ENCODE results near the gene LY9.

The LY9 gene

GRCh38 chr1:160795951-160796383 lies at the start of gene LY9:
Gene LY9, plus strand, starts transcription at chr1:160796174. Its CDS starts 14 bp downstream, at chr1:160796188.
- no peak for DNase-seq

GRCh38 chr1:160746836-160747500 lies 49.0 kb upstream of the LY9 start:
- DNase-seq, result no peak

- DNase-seq, result no peak
Measured at GRCh38 chr1:160747717-160748116, 48.3 kb upstream of the LY9 start.

GRCh38 chr1:160748181-160748877 lies 47.6 kb upstream of the LY9 start:
- DNase-seq, result no peak

GRCh38 chr1:160748878-160749269 lies 47.1 kb upstream of the LY9 start:
- DNase-seq, result no peak

GRCh38 chr1:160750608-160751007 lies 45.4 kb upstream of the LY9 start:
- no peak for DNase-seq

GRCh38 chr1:160752406-160752805 lies 43.6 kb upstream of the LY9 start:
- no peak for DNase-seq

- DNase-seq, result no peak
Measured at GRCh38 chr1:160752924-160753323, 43.0 kb upstream of the LY9 start.

GRCh38 chr1:160753594-160753993 lies 42.4 kb upstream of the LY9 start:
- no peak for DNase-seq

- no peak for DNase-seq
Measured at GRCh38 chr1:160755461-160755860, 40.5 kb upstream of the LY9 start.

- DNase-seq, result no peak
Measured at GRCh38 chr1:160755911-160756848, 39.8 kb upstream of the LY9 start.

- DNase-seq, result no peak
Measured at GRCh38 chr1:160756849-160757201, 39.1 kb upstream of the LY9 start.

GRCh38 chr1:160758521-160758920 lies 37.5 kb upstream of the LY9 start:
- no peak for DNase-seq

GRCh38 chr1:160759740-160760139 lies 36.2 kb upstream of the LY9 start:
- DNase-seq, result no peak

GRCh38 chr1:160761046-160761445 lies 34.9 kb upstream of the LY9 start:
- no peak for DNase-seq

- no peak for DNase-seq
Measured at GRCh38 chr1:160761886-160762285, 34.1 kb upstream of the LY9 start.

- no peak for DNase-seq
Measured at GRCh38 chr1:160763993-160764392, 32.0 kb upstream of the LY9 start.

GRCh38 chr1:160767395-160768294 lies 28.3 kb upstream of the LY9 start:
- DNase-seq, result no peak

GRCh38 chr1:160768295-160768657 lies 27.7 kb upstream of the LY9 start:
- peak; percentile 3 for DNase-seq

- DNase-seq, result no peak
Measured at GRCh38 chr1:160772331-160772730, 23.6 kb upstream of the LY9 start.

- no peak for DNase-seq
Measured at GRCh38 chr1:160773093-160773492, 22.9 kb upstream of the LY9 start.

- no peak for DNase-seq
Measured at GRCh38 chr1:160774886-160775719, 20.9 kb upstream of the LY9 start.
